GM20000 (cell line): ENCODE data around the gene LIF.

Experiments
- DNase-seq: peaks from one replicate; pipeline ENCODE4 v3.0.0; 2012; ENCODE audit warnings: low spot score
- TF ChIP-seq, protein P1 (sequence below): IDR thresholded peaks from 2 replicates; pipeline ENCODE4 v1.5.1; 2012; ENCODE audit warnings: mild to moderate bottlenecking, control low read depth; ENCODE audit errors: extremely low read depth, missing control alignments

The LIF gene

DNA sequence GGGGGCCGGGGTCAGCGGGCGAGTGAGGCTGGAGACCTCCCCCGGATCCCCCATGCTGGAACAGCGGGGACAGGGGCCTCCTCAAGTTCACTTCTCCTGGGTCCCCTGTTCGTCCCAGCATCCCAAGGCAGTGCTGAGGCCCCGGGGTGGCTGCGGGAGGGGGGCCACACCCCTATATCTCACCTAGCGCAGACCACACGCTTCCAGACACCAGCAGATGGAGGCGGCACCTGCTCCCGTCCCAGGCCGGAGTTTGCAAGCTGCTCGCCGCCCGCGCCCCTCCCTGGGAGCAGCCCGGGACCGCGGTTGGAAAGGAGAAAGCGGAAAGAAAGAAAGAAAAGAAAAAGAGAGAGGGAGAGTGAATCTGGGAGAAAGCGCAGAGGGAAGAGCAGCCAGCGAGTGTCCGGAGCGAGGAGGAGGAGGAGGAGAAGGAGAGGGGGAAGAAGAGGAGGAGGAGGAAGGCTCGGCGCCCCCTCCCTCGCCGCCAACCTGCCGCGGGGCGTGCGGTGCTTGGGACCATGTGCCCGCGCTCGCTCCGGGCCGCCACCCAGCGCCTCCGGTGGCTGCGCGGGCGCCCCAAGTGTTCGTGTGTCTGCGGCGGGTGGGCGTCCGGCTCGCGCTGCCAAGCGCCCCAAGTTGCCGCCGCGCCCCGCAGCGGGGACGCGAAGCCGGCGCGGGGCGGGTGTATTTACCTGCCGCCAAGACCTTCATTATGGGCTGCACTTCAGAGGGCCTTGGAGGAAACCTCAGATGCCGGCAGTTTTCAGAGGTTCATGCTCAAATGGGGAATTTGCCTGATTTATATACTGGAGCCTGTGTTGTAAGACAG lies at the start of gene LIF:
Gene LIF, minus strand, starts transcription at position 775 of the 829 bp plus-strand sequence. Its CDS starts 64 bp downstream, at position 711.
- TF ChIP-seq, protein P1, sequence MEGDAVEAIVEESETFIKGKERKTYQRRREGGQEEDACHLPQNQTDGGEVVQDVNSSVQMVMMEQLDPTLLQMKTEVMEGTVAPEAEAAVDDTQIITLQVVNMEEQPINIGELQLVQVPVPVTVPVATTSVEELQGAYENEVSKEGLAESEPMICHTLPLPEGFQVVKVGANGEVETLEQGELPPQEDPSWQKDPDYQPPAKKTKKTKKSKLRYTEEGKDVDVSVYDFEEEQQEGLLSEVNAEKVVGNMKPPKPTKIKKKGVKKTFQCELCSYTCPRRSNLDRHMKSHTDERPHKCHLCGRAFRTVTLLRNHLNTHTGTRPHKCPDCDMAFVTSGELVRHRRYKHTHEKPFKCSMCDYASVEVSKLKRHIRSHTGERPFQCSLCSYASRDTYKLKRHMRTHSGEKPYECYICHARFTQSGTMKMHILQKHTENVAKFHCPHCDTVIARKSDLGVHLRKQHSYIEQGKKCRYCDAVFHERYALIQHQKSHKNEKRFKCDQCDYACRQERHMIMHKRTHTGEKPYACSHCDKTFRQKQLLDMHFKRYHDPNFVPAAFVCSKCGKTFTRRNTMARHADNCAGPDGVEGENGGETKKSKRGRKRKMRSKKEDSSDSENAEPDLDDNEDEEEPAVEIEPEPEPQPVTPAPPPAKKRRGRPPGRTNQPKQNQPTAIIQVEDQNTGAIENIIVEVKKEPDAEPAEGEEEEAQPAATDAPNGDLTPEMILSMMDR, result no peak
- peak; percentile 81 for DNase-seq

DNA sequence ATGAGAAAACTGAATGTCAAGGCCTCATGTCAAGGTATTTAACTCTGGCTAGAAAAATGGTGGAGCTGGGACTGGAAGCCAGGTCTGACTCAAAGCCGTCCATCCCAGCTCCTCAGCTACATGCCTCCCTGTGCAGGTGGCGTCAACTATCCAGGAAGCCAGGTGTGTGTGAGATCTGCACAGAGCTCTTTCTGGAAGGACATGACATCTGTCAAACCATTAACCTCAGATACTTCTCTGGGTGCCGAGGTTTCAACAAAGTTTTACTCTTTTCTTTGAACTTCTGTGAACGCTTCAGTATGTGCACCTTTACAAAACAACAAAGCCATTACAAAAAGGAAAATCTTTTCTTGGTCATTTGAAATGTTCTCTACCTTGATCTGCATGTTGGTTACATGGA lies 49.8 kb upstream of the LIF start:
- TF ChIP-seq, protein P1, result no peak
- no peak for DNase-seq

DNA sequence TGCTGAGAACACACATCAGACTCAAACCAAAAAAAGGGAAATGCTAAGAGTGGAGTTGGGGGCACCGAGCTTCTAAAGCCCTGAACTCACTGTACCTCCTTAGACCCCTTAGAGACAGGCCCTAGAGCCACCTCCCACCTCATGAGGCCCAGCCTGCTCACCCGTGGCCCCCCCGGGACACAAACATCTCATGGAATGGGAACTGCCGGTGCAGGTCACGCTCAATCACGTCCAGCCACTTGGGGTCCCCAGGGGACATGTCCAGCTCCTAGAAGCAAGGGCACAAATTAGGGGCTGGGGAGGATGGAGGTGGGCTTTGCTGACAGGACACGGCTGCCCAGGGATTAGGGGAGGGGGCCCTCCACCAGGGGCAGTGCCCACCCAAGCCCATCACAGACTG lies 49.0 kb upstream of the LIF start:
- TF ChIP-seq, protein P1, result no peak
- DNase-seq, result no peak

DNA sequence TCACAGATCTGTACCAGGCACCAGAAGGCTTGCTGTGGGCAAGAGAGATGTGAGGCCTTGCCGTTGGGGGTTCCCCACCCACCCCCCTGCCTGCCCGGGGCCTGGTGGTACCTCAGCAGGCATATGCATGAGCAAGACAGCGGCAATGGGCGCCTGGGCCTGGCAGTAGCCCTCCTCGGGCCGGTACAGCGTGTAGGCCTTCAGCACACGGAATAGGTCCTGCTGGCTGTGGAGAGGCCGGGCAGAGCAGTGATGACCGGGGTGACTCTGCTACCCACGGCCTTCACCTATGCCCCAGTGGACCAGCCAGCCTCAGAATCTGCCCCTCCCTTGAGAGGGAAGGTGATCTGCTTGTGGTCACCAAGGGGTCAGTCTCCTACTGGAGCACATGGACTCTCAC lies 48.3 kb upstream of the LIF start:
- no peak for DNase-seq
- TF ChIP-seq, protein P1, result no peak

DNA sequence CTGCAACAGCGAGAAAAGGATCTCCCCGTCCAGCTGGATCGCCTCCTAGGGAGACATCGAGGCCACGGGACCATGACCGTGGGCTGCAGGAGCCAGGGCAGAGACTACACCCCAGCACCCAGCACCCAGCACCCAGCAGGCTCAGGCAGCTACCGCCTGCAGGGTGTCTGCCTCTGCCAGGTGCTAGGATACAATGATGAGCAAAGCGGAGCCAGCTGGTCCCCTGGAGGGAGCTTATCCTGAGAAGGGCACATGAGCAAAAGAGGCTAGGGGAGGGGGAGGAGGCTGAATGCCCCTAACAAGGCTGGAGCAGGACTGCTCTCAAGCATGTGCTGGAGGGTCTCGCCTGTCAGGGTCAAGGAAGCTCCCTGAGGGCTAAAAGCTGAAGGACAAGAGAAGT lies 47.5 kb upstream of the LIF start:
- no peak for DNase-seq
- TF ChIP-seq, protein P1, result no peak

DNA sequence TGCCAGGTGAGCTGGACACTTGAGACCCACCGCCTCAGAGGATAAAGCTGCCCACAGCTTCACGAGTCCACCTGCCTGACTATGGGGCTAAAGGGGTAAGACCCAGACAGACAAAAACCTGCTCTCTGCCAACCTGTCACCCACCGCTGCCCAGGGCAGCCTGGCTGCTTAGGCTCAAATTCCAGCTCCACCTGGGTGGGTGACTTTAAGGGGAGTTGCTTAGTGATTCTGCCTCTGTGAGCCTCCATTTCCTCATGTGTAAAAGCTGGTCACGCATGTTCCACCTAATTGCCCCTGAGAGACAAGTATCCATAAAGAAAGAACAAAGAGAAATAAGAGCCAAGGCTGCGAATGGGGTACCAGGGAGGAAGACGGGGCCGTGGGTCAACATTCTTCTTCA lies 46.5 kb upstream of the LIF start:
- TF ChIP-seq, protein P1, result no peak
- no peak for DNase-seq

DNA sequence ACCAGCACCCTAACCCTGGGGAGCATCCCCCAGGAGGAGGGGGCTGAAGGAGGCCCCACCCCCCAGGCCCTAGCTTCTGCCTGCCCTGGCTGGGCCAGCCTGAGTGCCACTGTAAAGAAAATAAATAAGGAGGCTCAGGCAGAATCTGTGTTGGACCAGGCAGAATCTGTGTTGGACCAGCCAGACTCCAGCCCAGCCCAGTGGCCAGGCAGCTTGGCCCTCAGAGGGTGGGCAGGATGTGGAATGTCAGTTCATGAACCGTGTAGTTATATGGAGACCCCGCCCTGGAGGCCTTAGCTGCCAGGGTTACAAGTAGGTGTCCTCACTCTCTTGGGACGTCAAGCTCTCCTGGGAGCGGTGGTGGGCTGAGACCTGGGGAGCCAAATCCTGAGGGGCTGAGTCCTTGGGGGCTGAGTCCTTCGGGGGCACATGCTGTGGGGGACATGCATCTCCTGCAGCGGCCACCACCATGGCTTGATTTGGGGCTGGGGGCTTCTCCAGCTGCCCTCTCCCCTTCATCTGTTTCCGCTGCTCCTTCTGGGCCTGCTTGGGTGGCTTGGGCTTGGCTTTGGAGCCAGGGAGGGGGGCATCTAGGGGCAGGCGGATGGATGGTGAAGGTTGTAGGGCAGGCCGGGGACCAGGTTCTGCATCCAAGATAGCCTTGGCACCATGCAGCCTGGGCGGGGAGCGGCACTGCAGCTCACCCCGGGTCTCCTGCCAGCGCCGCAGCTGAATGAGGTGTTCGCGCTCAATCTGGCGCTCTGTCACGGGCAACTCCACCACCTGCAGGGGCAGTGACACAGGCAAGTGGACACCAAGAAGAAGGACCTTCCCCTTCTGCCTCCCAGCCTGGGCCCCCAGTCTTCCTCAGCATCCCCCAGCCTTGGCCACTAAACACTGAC lies 45.8 kb upstream of the LIF start:
- DNase-seq, result no peak
- TF ChIP-seq, protein P1, result no peak
